ENCODE measurements around the gene OTOP3. TPM values are rescaled to one million over a fixed set of nuclear protein-coding genes. Genes with fewer than 3 reads are reported as not detected.

Gene OTOP3
- total and polyA plus RNA-seq, 9 donors: 0.89 TPM; not detected in 8

GRCh38 chr17:74971069-74971841, 35.6 kb downstream of the OTOP3 start:
- DNase-seq: no peak
- Histone ChIP-seq H3K27me3 (ENCODE audit: control insufficient read depth, insufficient read depth, low read length) (peaks cover 45% of the 10 kb centered on the region), H3K36me3 (ENCODE audit: control insufficient read depth, insufficient read depth, low read length) (no peaks in the 10 kb centered on the region), H3K4me1 (ENCODE audit: control insufficient read depth, insufficient read depth, low read length) (peaks cover 14% of the 10 kb centered on the region), H3K27ac (ENCODE audit: low read length) (no peak overlapping the region), H3K9me3 (replicated peaks; ENCODE audit: control insufficient read depth, low read depth, low read length) (no peaks in the 10 kb centered on the region), H3K4me3 (ENCODE audit: low read length) (peak overlapping the region; percentile 45)
- 71% methylated on average over 3 of the region's 8 CpGs for WGBS (ENCODE audit: insufficient coverage)

DNA sequence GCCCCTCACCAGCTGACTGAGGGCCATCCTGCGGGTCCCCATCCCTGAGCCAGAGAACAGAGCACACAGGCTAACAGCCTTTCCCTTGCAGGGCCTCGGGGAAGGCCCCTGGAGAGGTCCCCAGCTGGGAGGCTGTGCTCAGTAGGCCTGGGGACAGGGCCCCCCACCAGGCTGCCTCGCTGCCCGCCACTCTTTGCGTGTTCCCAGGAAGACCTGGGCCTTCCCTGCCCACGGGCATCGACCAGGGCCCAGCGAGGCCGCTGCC, 36.1 kb downstream of the OTOP3 start:
- peak overlapping the region; percentile 45 for H3K4me3 ChIP-seq (ENCODE audit: low read length)
- WGBS (ENCODE audit: insufficient coverage): 12% methylated on average over 9 of the region's 9 CpGs
- peaks cover 14% of the 10 kb centered on the region for H3K4me1 ChIP-seq (ENCODE audit: control insufficient read depth, insufficient read depth, low read length)
- no peak for DNase-seq
- H3K27ac ChIP-seq (ENCODE audit: low read length): peak overlapping the region; percentile 1
- no peaks in the 10 kb centered on the region for H3K36me3 ChIP-seq (ENCODE audit: control insufficient read depth, insufficient read depth, low read length)
- peaks cover 45% of the 10 kb centered on the region for H3K27me3 ChIP-seq (ENCODE audit: control insufficient read depth, insufficient read depth, low read length)
- no peaks in the 10 kb centered on the region for H3K9me3 ChIP-seq (replicated peaks; ENCODE audit: control insufficient read depth, low read depth, low read length)

- Histone ChIP-seq H3K4me1 (ENCODE audit: control insufficient read depth, insufficient read depth, low read length) (peaks cover 14% of the 10 kb centered on the region), H3K27ac (ENCODE audit: low read length) (peak within 1 kb of the TSS; percentile 1), H3K27me3 (ENCODE audit: control insufficient read depth, insufficient read depth, low read length) (peaks cover 47% of the 10 kb centered on the region), H3K36me3 (ENCODE audit: control insufficient read depth, insufficient read depth, low read length) (no peaks in the 10 kb centered on the region), H3K4me3 (ENCODE audit: low read length) (peak within 1 kb of the TSS; percentile 45), H3K9me3 (replicated peaks; ENCODE audit: control insufficient read depth, low read depth, low read length) (no peaks in the 10 kb centered on the region)
- under 1% methylated on average over 93 of the region's 95 CpGs for WGBS (ENCODE audit: insufficient coverage)
- DNase-seq: peak; percentile 43
These were observed 36.6 kb downstream of the OTOP3 start, which contains the start of gene HID1 for GRCh38 chr17:74972107-74972972. HID1 (minus strand) TSS chr17:74972759; CDS start chr17:74972656, 103 bp downstream.

- 2% methylated on average over 8 of the region's 17 CpGs for WGBS (ENCODE audit: insufficient coverage)
- no peaks in the 10 kb centered on the region for H3K9me3 ChIP-seq (replicated peaks; ENCODE audit: control insufficient read depth, low read depth, low read length)
- H3K36me3 ChIP-seq (ENCODE audit: control insufficient read depth, insufficient read depth, low read length): no peaks in the 10 kb centered on the region
- H3K27me3 ChIP-seq (ENCODE audit: control insufficient read depth, insufficient read depth, low read length): peaks cover 47% of the 10 kb centered on the region
- H3K27ac ChIP-seq (ENCODE audit: low read length): no peak overlapping the region
- no peak for DNase-seq
- H3K4me3 ChIP-seq (ENCODE audit: low read length): no peak overlapping the region
- peaks cover 14% of the 10 kb centered on the region for H3K4me1 ChIP-seq (ENCODE audit: control insufficient read depth, insufficient read depth, low read length)
These were observed 37.3 kb downstream of the OTOP3 start for GRCh38 chr17:74972973-74973328.

- Histone ChIP-seq H3K4me3 (ENCODE audit: low read length) (no peak overlapping the region), H3K27me3 (ENCODE audit: control insufficient read depth, insufficient read depth, low read length) (peaks cover 51% of the 10 kb centered on the region), H3K9me3 (replicated peaks; ENCODE audit: control insufficient read depth, low read depth, low read length) (no peaks in the 10 kb centered on the region), H3K4me1 (ENCODE audit: control insufficient read depth, insufficient read depth, low read length) (peaks cover 14% of the 10 kb centered on the region), H3K36me3 (ENCODE audit: control insufficient read depth, insufficient read depth, low read length) (no peaks in the 10 kb centered on the region), H3K27ac (ENCODE audit: low read length) (no peak overlapping the region)
- WGBS (ENCODE audit: insufficient coverage): 80% methylated on average over 1 of the region's 4 CpGs
- DNase-seq: no peak
These were observed 40.2 kb downstream of the OTOP3 start for GRCh38 chr17:74975943-74976342.

DNA sequence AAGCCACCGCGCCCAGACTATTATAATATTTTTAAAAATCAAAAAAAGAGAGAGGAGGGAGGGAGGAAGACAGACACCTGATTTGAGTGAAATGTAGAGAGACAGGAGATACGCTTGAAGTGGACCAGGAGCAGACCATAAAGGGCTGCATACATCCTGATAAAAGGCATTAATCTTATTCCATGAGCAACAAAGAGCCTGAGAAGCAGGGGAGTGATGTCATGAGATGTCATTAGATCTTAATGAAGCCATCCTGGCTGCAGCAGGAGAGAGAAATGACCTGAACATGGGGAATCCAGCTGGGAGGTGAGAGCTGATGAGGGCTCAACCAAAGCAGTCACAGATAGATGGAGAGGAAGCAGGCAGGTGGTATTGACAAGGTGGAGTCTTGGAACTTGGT, 42.1 kb downstream of the OTOP3 start:
- H3K4me3 ChIP-seq (ENCODE audit: low read length): no peak overlapping the region
- peaks cover 34% of the 10 kb centered on the region for H3K27me3 ChIP-seq (ENCODE audit: control insufficient read depth, insufficient read depth, low read length)
- peaks cover 18% of the 10 kb centered on the region for H3K4me1 ChIP-seq (ENCODE audit: control insufficient read depth, insufficient read depth, low read length)
- H3K27ac ChIP-seq (ENCODE audit: low read length): no peak overlapping the region
- H3K36me3 ChIP-seq (ENCODE audit: control insufficient read depth, insufficient read depth, low read length): no peaks in the 10 kb centered on the region
- no CpG with 5 or more reads among the region's 3 CpGs for WGBS (ENCODE audit: insufficient coverage)
- no peaks in the 10 kb centered on the region for H3K9me3 ChIP-seq (replicated peaks; ENCODE audit: control insufficient read depth, low read depth, low read length)
- no peak for DNase-seq

DNA sequence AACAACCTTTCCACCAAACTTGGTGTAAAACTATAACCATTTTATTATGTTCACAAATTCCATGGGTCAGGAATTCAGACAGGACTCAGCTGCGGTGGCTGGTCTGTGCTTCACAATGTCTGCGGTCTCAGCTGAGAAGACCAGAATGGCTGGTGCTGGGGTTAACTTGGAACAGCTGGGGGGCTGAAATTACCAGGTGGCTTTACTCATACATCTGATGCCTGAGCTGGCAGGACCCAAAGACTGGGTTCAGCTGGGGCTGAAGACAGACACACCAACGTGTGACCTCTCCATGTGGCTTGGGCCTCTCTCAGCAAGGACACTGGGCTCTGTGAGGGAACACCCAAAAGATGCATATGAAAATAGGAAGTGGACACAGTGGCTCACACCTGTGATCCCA, 42.5 kb downstream of the OTOP3 start:
- H3K36me3 ChIP-seq (ENCODE audit: control insufficient read depth, insufficient read depth, low read length): no peaks in the 10 kb centered on the region
- 60% methylated on average over 3 of the region's 3 CpGs for WGBS (ENCODE audit: insufficient coverage)
- H3K4me1 ChIP-seq (ENCODE audit: control insufficient read depth, insufficient read depth, low read length): peaks cover 15% of the 10 kb centered on the region
- DNase-seq: no peak
- H3K4me3 ChIP-seq (ENCODE audit: low read length): no peak overlapping the region
- peaks cover 30% of the 10 kb centered on the region for H3K27me3 ChIP-seq (ENCODE audit: control insufficient read depth, insufficient read depth, low read length)
- no peaks in the 10 kb centered on the region for H3K9me3 ChIP-seq (replicated peaks; ENCODE audit: control insufficient read depth, low read depth, low read length)
- H3K27ac ChIP-seq (ENCODE audit: low read length): no peak overlapping the region

GRCh38 chr17:74979408-74980146, 43.9 kb downstream of the OTOP3 start:
- H3K9me3 ChIP-seq (replicated peaks; ENCODE audit: control insufficient read depth, low read depth, low read length): no peaks in the 10 kb centered on the region
- WGBS (ENCODE audit: insufficient coverage): 74% methylated on average over 9 of the region's 17 CpGs
- no peak for DNase-seq
- peaks cover 15% of the 10 kb centered on the region for H3K4me1 ChIP-seq (ENCODE audit: control insufficient read depth, insufficient read depth, low read length)
- no peak overlapping the region for H3K4me3 ChIP-seq (ENCODE audit: low read length)
- H3K36me3 ChIP-seq (ENCODE audit: control insufficient read depth, insufficient read depth, low read length): no peaks in the 10 kb centered on the region
- no peak overlapping the region for H3K27ac ChIP-seq (ENCODE audit: low read length)
- H3K27me3 ChIP-seq (ENCODE audit: control insufficient read depth, insufficient read depth, low read length): peaks cover 16% of the 10 kb centered on the region

DNA sequence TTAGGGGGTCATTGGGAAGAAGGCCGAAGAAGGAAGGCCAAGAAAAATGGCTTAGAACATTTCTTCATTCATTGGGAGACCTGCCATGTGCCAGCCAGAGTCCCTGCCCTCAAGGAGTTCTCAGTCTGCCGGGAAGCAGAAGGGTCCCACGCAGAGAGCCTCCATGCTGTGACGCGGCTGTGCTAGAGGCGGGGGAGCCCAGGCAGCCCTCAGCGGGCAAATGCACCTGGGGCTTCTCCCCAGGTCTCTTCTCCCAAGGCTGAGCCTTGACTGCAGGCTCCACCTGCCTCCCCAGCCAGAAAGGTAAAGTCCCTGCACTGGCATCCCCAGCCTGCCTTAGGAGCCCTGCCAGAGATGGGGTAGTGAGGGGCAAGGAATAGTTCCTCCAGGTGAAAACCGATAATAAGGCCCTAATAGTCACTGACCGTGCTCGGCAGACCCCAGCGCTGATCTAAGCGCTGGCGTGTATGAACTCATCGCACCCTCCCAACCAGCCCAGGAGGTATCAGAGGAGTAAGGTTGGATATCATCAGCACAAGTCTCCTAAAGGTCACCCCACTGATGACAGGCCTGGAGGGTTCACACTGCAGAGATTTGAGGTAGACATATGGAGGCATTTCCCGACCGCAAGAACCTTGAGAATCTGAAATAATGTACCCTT, 45.8 kb downstream of the OTOP3 start:
- 64% methylated on average over 12 of the region's 16 CpGs for WGBS (ENCODE audit: insufficient coverage)
- Histone ChIP-seq H3K36me3 (ENCODE audit: control insufficient read depth, insufficient read depth, low read length) (no peaks in the 10 kb centered on the region), H3K27me3 (ENCODE audit: control insufficient read depth, insufficient read depth, low read length) (peaks cover 7% of the 10 kb centered on the region), H3K9me3 (replicated peaks; ENCODE audit: control insufficient read depth, low read depth, low read length) (no peaks in the 10 kb centered on the region), H3K4me1 (ENCODE audit: control insufficient read depth, insufficient read depth, low read length) (peaks cover 15% of the 10 kb centered on the region), H3K4me3 (ENCODE audit: low read length) (peak overlapping the region; percentile 61), H3K27ac (ENCODE audit: low read length) (peak overlapping the region; percentile 91)
- DNase-seq: no peak

Measured in muscle of leg (tissue), 11 donors.